NT2/D1 (cell line): ENCODE measurements around the gene PIK3C2G.

Experiments used
- SUZ12 ChIP-seq: IDR thresholded peaks from 2 replicates; pipeline ENCODE4 v1.6.1; 2011; ENCODE audit not compliant: insufficient read length, insufficient read depth; ENCODE audit errors: extremely low read depth
- ZNF274 ChIP-seq: IDR thresholded peaks from 2 replicates; pipeline ENCODE4 v1.6.1; 2011; ENCODE audit warnings: mild to moderate bottlenecking, low read depth, low read length

DNA sequence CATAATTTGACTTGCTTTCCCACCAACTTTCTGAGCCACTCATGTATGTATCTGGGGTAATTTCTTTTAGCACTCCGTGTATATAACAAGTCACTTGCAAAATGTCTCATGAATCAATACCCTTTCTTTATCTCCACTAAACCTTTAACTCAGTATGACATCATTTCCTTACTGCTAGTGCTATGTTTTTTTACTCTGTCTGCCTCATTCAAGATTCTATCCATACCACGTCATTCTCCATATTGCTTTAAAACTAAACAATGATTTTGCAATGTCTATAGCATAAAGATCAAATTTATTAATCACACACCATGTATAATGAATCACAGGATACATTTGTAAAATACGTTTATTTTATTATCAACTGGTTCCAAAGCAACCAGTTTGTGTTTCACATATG lies 178.2 kb downstream of the PIK3C2G start:
- no peak for TF ChIP-seq SUZ12
- no peak for TF ChIP-seq ZNF274
